MM.1S (cell line): ENCODE results near the gene ANAPC16.

Experiments
- DNase-seq: peaks from one replicate; pipeline ENCODE4 v3.0.0-alpha.2; 2015
- H2AFZ ChIP-seq: fragments of 300-600 bp; sonication (generic); 2 replicates; pipeline ENCODE4 v1.6.0; 2016; ENCODE audit warnings: antibody characterized with exemption, low read length
- H3F3A ChIP-seq: fragments of 300-600 bp; sonication (generic); 2 replicates; pipeline ENCODE4 v1.6.1; 2016; ENCODE audit warnings: mild to moderate bottlenecking, antibody characterized with exemption, low read length, moderate library complexity, mixed read lengths; ENCODE audit not compliant: insufficient read depth
- H3K27ac ChIP-seq: fragments of 300-600 bp; sonication (generic); 2 replicates; pipeline ENCODE4 v1.5.1; 2016; ENCODE audit warnings: mild to moderate bottlenecking, low read length
- H3K27me3 ChIP-seq: fragments of 300-600 bp; sonication (generic); replicated peaks from 2 replicates; pipeline ENCODE4 v1.6.0; 2016; ENCODE audit warnings: low read length; ENCODE audit not compliant: insufficient read depth
- H3K36me3 ChIP-seq: fragments of 300-600 bp; sonication (generic); replicated peaks from 2 replicates; pipeline ENCODE4 v1.6.1; 2016; ENCODE audit warnings: mild to moderate bottlenecking, low read length, mixed read lengths; ENCODE audit not compliant: insufficient read depth
- H3K4me1 ChIP-seq: fragments of 300-600 bp; sonication (generic); 2 replicates; pipeline ENCODE4 v1.6.1; 2016; ENCODE audit warnings: low read length, mixed read lengths
- H3K4me2 ChIP-seq: fragments of 300-600 bp; sonication (generic); 2 replicates; pipeline ENCODE4 v1.6.0; 2016; ENCODE audit warnings: low read depth, low read length
- H3K4me3 ChIP-seq: fragments of 300-600 bp; sonication (generic); 2 replicates; pipeline ENCODE4 v1.5.1; 2016; ENCODE audit warnings: low read length, mixed read lengths
- H3K79me2 ChIP-seq: fragments of 300-600 bp; sonication (generic); 2 replicates; pipeline ENCODE4 v1.6.1; 2016; ENCODE audit warnings: mixed run types, low read length, mixed read lengths
- H3K9ac ChIP-seq: fragments of 300-600 bp; sonication (generic); 2 replicates; pipeline ENCODE4 v1.6.1; 2016; ENCODE audit warnings: low read length, mixed read lengths
- H3K9me2 ChIP-seq: fragments of 300-600 bp; sonication (generic); replicated peaks from 2 replicates; pipeline ENCODE4 v1.6.1; 2016; ENCODE audit warnings: mild to moderate bottlenecking, low read length, mixed read lengths; ENCODE audit not compliant: insufficient read depth
- H3K9me3 ChIP-seq: fragments of 300-600 bp; sonication (generic); replicated peaks from 2 replicates; pipeline ENCODE4 v1.6.1; 2016; ENCODE audit warnings: mild to moderate bottlenecking, low read length, mixed read lengths; ENCODE audit not compliant: insufficient read depth
- H4K20me1 ChIP-seq: fragments of 300-600 bp; sonication (generic); 2 replicates; pipeline ENCODE4 v1.6.1; 2016; ENCODE audit warnings: mild to moderate bottlenecking, low read length, moderate library complexity, mixed read lengths; ENCODE audit not compliant: insufficient read depth
- CTCF ChIP-seq: fragments of 300-600 bp; sonication (generic); IDR thresholded peaks from 2 replicates; pipeline ENCODE4 v1.5.1; 2016; ENCODE audit warnings: antibody characterized with exemption, low read length, mixed read lengths
- EZH2 ChIP-seq: fragments of 300-600 bp; sonication (generic); optimal IDR thresholded peaks from 2 replicates; pipeline ENCODE3; 2017; ENCODE audit warnings: low read depth, mild to moderate bottlenecking, antibody characterized with exemption, low read length, mixed read lengths
- EZH2phosphoT487 ChIP-seq: fragments of 300-600 bp; sonication (generic); IDR thresholded peaks from 2 replicates; pipeline ENCODE4 v1.6.1; 2018; ENCODE audit warnings: antibody characterized with exemption, low read length

ANAPC16 gene

GRCh38 chr10:72173619-72174296, 42.1 kb upstream of the ANAPC16 start:
- TF ChIP-seq EZH2 (no peak), CTCF (no peak), EZH2phosphoT487 (no peak)
- no peak overlapping the region for H3K27ac ChIP-seq
- H3K9me3 ChIP-seq, result no peaks in the 10 kb centered on the region
- no peaks in the 10 kb centered on the region for H3K79me2 ChIP-seq
- H3K36me3 ChIP-seq, result no peaks in the 10 kb centered on the region
- H3K9me2 ChIP-seq, result no peaks in the 10 kb centered on the region
- no peak overlapping the region for H3K9ac ChIP-seq
- no peaks in the 10 kb centered on the region for H4K20me1 ChIP-seq
- H3K4me1 ChIP-seq, result peaks cover 18% of the 10 kb centered on the region
- H3K4me2 ChIP-seq, result no peak overlapping the region
- no peaks in the 10 kb centered on the region for H3K27me3 ChIP-seq
- no peaks in the 10 kb centered on the region for H3F3A ChIP-seq
- no peak overlapping the region for H2AFZ ChIP-seq
- H3K4me3 ChIP-seq, result no peak overlapping the region
- DNase-seq, result no peak

- no peak overlapping the region for H3K9ac ChIP-seq
- H3K79me2 ChIP-seq, result no peaks in the 10 kb centered on the region
- no peaks in the 10 kb centered on the region for H3F3A ChIP-seq
- H3K4me2 ChIP-seq, result no peak overlapping the region
- no peaks in the 10 kb centered on the region for H4K20me1 ChIP-seq
- H3K27ac ChIP-seq, result no peak overlapping the region
- no peak for DNase-seq
- H3K9me3 ChIP-seq, result no peaks in the 10 kb centered on the region
- H3K4me3 ChIP-seq, result no peak overlapping the region
- TF ChIP-seq EZH2phosphoT487, result no peak
- TF ChIP-seq EZH2, result no peak
- no peak for TF ChIP-seq CTCF
- no peak overlapping the region for H2AFZ ChIP-seq
- no peaks in the 10 kb centered on the region for H3K36me3 ChIP-seq
- H3K27me3 ChIP-seq, result no peaks in the 10 kb centered on the region
- H3K4me1 ChIP-seq, result peaks cover 18% of the 10 kb centered on the region
- no peaks in the 10 kb centered on the region for H3K9me2 ChIP-seq
These were observed 41.5 kb upstream of the ANAPC16 start for GRCh38 chr10:72174297-72174662.

- peak overlapping the region; percentile 14; the same call in 1 of the 2 replicates for H2AFZ ChIP-seq
- H3K9ac ChIP-seq, result no peak overlapping the region
- TF ChIP-seq EZH2 (no peak), EZH2phosphoT487 (no peak), CTCF (no peak)
These were observed 40.7 kb upstream of the ANAPC16 start for GRCh38 chr10:72175149-72175548.

More at GRCh38 chr10:72175149-72175548, 40.7 kb upstream of the ANAPC16 start:
- no peaks in the 10 kb centered on the region for H3F3A ChIP-seq
- no peaks in the 10 kb centered on the region for H3K27me3 ChIP-seq
- peak overlapping the region; percentile 14; the same call in 1 of the 2 replicates for H3K27ac ChIP-seq
- no peaks in the 10 kb centered on the region for H3K36me3 ChIP-seq
- H3K9me2 ChIP-seq, result no peaks in the 10 kb centered on the region
- no peaks in the 10 kb centered on the region for H3K9me3 ChIP-seq
- peaks cover 18% of the 10 kb centered on the region for H3K4me1 ChIP-seq
- H3K4me3 ChIP-seq, result no peak overlapping the region
- H3K79me2 ChIP-seq, result no peaks in the 10 kb centered on the region
- H4K20me1 ChIP-seq, result no peaks in the 10 kb centered on the region
- H3K4me2 ChIP-seq, result peak overlapping the region; percentile 22
- peak; percentile 47 for DNase-seq
